ENCODE measurements around the gene KATNA1. TPM values are rescaled to one million over a fixed set of nuclear protein-coding genes. Genes with fewer than 3 reads are reported as not detected.
A peak's percentile ranks its signal among the peaks of the same experiment; 100 is the strongest.

Gene KATNA1
- total and polyA plus RNA-seq, 7 donors: 10.7 to 30.1 (median 20.0) TPM

DNA sequence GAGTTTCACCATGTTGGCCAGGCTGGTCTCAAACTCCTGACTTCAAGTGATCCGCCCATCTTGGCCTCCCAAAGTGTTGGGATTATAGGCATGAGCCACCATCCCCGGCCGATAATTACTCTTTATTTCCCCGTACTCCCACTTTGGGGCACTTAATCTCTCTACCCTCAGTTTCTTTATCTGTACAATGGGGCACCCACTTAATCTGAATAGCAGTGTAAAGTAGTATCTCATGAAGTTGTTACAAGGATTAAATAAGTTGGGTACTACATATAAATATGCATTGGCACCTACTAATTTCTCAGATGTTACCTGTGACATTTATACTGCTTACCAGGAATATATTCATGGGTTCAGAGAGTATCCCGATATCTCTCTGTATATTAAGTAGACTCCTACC lies 67.2 kb downstream of the KATNA1 start:
- peaks cover 0 to 91% of the 10 kb centered on the region in 2 donors for H3K36me3 ChIP-seq (ENCODE audit: insufficient read depth in 1 of 2, low read depth in 1 of 2)
- intact Hi-C loops (cut with DNase I): loop anchor here in 1 of 2 donors (10.0 kb wide), 1 partner anchor 153 kb away; no protein-coding TSS in a partner anchor
- WGBS, 3 donors: 95 to 96% (median 95%) methylated on average over 5 of the region's 5 CpGs
- TF ChIP-seq, protein P1, sequence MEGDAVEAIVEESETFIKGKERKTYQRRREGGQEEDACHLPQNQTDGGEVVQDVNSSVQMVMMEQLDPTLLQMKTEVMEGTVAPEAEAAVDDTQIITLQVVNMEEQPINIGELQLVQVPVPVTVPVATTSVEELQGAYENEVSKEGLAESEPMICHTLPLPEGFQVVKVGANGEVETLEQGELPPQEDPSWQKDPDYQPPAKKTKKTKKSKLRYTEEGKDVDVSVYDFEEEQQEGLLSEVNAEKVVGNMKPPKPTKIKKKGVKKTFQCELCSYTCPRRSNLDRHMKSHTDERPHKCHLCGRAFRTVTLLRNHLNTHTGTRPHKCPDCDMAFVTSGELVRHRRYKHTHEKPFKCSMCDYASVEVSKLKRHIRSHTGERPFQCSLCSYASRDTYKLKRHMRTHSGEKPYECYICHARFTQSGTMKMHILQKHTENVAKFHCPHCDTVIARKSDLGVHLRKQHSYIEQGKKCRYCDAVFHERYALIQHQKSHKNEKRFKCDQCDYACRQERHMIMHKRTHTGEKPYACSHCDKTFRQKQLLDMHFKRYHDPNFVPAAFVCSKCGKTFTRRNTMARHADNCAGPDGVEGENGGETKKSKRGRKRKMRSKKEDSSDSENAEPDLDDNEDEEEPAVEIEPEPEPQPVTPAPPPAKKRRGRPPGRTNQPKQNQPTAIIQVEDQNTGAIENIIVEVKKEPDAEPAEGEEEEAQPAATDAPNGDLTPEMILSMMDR (IDR thresholded peaks at IDR 0.05): no peak
- no peak overlapping the region for H3K27ac ChIP-seq
- H3K4me3 ChIP-seq: no peak overlapping the region
- no peaks in the 10 kb centered on the region for H3K27me3 ChIP-seq (ENCODE audit: insufficient read depth in 3 of 3, low read length in 2 of 3)
- no peak for ATAC-seq
- DNase-seq: no peak
- H3K4me1 ChIP-seq: no peaks in the 10 kb centered on the region
- no peaks in the 10 kb centered on the region for H3K9me3 ChIP-seq

- TF ChIP-seq, protein P1 (IDR thresholded peaks at IDR 0.05): no peak
- Histone ChIP-seq H3K4me1 (no peaks in the 10 kb centered on the region), H3K27me3 (ENCODE audit: insufficient read depth in 3 of 3, low read length in 2 of 3) (no peaks in the 10 kb centered on the region), H3K27ac (no peak overlapping the region), H3K36me3 (ENCODE audit: insufficient read depth in 1 of 2, low read depth in 1 of 2) (peaks cover 0 to 91% of the 10 kb centered on the region in 2 donors), H3K4me3 (no peak overlapping the region), H3K9me3 (no peaks in the 10 kb centered on the region)
- ATAC-seq (no peak), DNase-seq (no peak)
- intact Hi-C loops (cut with DNase I): loop anchor here in 1 of 2 donors (10.0 kb wide), 1 partner anchor 154 kb away; no protein-coding TSS in a partner anchor
- 97 to 99% (median 98%) methylated on average over 5 of the region's 5 CpGs for WGBS, 3 donors
Measured at GRCh38 chr6:149580880-149581279, 67.6 kb downstream of the KATNA1 start.

DNA sequence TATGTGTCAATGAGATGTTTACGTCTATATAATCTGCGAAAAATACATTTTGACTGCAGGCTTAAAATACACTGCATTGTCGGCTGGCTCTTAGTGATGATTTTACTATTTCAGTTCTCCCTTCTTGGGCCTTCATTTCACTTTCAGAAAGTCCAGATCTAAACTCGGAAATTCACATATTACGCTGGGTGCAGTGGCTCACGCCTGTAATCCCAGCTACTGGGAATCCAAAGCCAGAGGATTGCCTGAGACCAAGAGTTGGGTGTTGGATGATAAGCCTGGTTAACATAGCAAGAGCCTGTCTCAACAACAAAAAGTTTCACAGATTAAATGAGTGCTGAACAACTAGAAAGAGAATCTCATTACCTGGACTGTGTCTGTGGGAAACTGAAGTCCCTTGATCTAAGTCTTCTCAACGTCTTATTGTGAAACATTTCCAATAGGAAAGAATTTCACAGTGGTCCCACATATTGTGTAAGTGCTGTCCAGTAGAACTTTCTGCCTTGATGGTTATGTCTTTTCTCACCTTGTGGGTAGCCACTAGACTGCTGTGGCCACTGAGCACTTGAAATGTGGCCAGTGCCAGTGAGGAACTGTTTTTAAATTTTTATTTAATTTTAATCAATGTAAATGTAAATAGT lies 80.4 kb downstream of the KATNA1 start:
- Histone ChIP-seq H3K36me3 (ENCODE audit: insufficient read depth in 1 of 2, low read depth in 1 of 2) (no peaks in the 10 kb centered on the region), H3K27ac (no peak overlapping the region), H3K4me1 (peaks cover 17% of the 10 kb centered on the region), H3K4me3 (no peak overlapping the region), H3K27me3 (ENCODE audit: insufficient read depth in 3 of 3, low read length in 2 of 3) (no peaks in the 10 kb centered on the region), H3K9me3 (no peaks in the 10 kb centered on the region)
- 79 to 82% (median 81%) methylated on average over 7 of the region's 7 CpGs for WGBS, 3 donors
- TF ChIP-seq, protein P1 (IDR thresholded peaks at IDR 0.05): no peak
- ATAC-seq (no peak), DNase-seq (no peak)
- intact Hi-C loops (cut with DNase I): loop anchor here (5.0 to 10.0 kb wide), 2 partner anchors 79 to 147 kb away; partner anchors contain the start of genes LATS1 (in 2 of the 2) and KATNA1 (in 1 of the 2)

DNA sequence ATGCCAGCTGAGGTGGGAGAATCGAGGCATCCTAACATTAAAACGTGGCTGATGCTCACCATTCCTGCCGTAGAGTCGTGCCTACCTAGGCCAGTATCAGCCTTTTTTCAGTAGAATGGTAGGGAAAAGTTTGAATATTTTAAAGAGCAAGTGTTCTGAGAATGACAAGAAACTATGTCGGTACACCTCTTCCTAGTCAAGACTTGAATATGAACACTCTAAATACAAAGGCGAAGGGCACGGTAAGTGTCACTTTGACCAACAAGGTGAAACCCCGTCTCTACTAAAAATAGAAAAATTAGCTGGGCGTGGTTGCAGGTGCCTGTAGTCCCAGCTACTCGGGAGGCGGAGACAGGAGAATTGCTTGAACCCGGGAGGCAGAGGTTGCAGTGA lies 81.3 kb downstream of the KATNA1 start:
- ATAC-seq (no peak), DNase-seq (no peak)
- 33 to 44% (median 37%) methylated on average over 12 of the region's 12 CpGs for WGBS, 3 donors
- TF ChIP-seq, protein P1 (IDR thresholded peaks at IDR 0.05): no peak
- Histone ChIP-seq H3K4me3 (peak overlapping the region; percentile 97), H3K9me3 (no peaks in the 10 kb centered on the region), H3K27me3 (ENCODE audit: insufficient read depth in 3 of 3, low read length in 2 of 3) (no peaks in the 10 kb centered on the region), H3K36me3 (ENCODE audit: insufficient read depth in 1 of 2, low read depth in 1 of 2) (no peaks in the 10 kb centered on the region), H3K4me1 (peaks cover 17% of the 10 kb centered on the region), H3K27ac (peak overlapping the region; percentile 96)
- intact Hi-C loops (cut with DNase I): loop anchor here (5.0 to 10.0 kb wide), 2 partner anchors 80 to 148 kb away; partner anchors contain the start of genes LATS1 (in 2 of the 2) and KATNA1 (in 1 of the 2)

Data from psoas muscle (tissue), 8 donors.